Smooth muscle cell (in vitro differentiated cells): ENCODE results near the gene ORM1. TPM values are rescaled to one million over a fixed set of nuclear protein-coding genes. Genes with fewer than 3 reads are reported as not detected.

Source experiments
- DNase-seq: peaks from one replicate; lab custom pipeline; 2025; ENCODE audit not compliant: unreplicated experiment; lab: John Stamatoyannopoulos, UW
- H2AFZ ChIP-seq: fragments of 200-600 bp; sonication (generic); 2 replicates; pipeline ENCODE4 v1.6.0; 2016; ENCODE audit warnings: antibody characterized with exemption, low read depth, mild to moderate bottlenecking
- H3F3A ChIP-seq: fragments of 200-600 bp; sonication (generic); 2 replicates; pipeline ENCODE4 v1.6.0; 2017; ENCODE audit warnings: antibody characterized with exemption, low read depth
- H3K27ac ChIP-seq: fragments of 200-600 bp; sonication (generic); 2 replicates; pipeline ENCODE4 v1.5.1; 2016; ENCODE audit warnings: low read depth, mild to moderate bottlenecking
- H3K27me3 ChIP-seq: fragments of 200-600 bp; sonication (generic); 2 replicates; pipeline ENCODE4 v1.6.1; 2016; ENCODE audit warnings: low read depth, mild to moderate bottlenecking
- H3K36me3 ChIP-seq: fragments of 200-600 bp; sonication (generic); 2 replicates; pipeline ENCODE4 v1.5.1; 2016; ENCODE audit warnings: low read depth
- H3K4me1 ChIP-seq: fragments of 200-600 bp; sonication (generic); 2 replicates; pipeline ENCODE4 v1.5.1; 2016; ENCODE audit warnings: low read depth
- H3K4me2 ChIP-seq: fragments of 200-600 bp; sonication (generic); 2 replicates; pipeline ENCODE4 v1.6.0; 2016; ENCODE audit warnings: mild to moderate bottlenecking
- H3K4me3 ChIP-seq: fragments of 200-600 bp; sonication (generic); 2 replicates; pipeline ENCODE4 v1.5.1; 2016; ENCODE audit warnings: mild to moderate bottlenecking
- H3K79me2 ChIP-seq: fragments of 200-600 bp; sonication (generic); 2 replicates; pipeline ENCODE4 v1.6.0; 2016; ENCODE audit warnings: low read depth, mild to moderate bottlenecking
- H3K9ac ChIP-seq: fragments of 200-600 bp; sonication (generic); 2 replicates; pipeline ENCODE4 v1.6.0; 2016; ENCODE audit warnings: low read depth
- H3K9me3 ChIP-seq: fragments of 200-600 bp; sonication (generic); replicated peaks from 2 replicates; pipeline ENCODE4 v1.5.1; 2016; ENCODE audit warnings: low read depth
- H4K20me1 ChIP-seq: fragments of 200-600 bp; sonication (generic); 2 replicates; pipeline ENCODE4 v1.6.0; 2016; ENCODE audit warnings: low read depth
- CTCF ChIP-seq: fragments of 200-600 bp; sonication (generic); IDR thresholded peaks from 2 replicates; pipeline ENCODE4 v1.5.1; 2017; ENCODE audit warnings: borderline replicate concordance, mild to moderate bottlenecking, antibody characterized with exemption; ENCODE audit not compliant: insufficient read depth, poor library complexity, severe bottlenecking
- WGBS: methylation state at CpG from one replicate; pipeline ENCODE4 v1.1.7; 2016; ENCODE audit warnings: low lambda C conversion rate; 5-methylcytosine and 5-hydroxymethylcytosine counted together
- polyA plus RNA-seq: library from polyadenylated mRNA; unstranded; fragments of >200 nt; fragmentation: Nextera tagmentation; extraction: Ambion mirVana; gene quantifications from 2 replicates; pipeline ENCODE4 v1.2.1, GENCODE V29; 2016
- total RNA-seq: library from RNA; depleted of rRNA; stranded (reverse); fragments of >200 nt; gene quantifications from 2 replicates; pipeline ENCODE4 v1.2.3, GENCODE V29; 2014

ORM1 gene
- total and polyA plus RNA-seq, 2 experiments from 2014 or later = 0.74 TPM; not detected in 1

- Histone ChIP-seq H3K4me1 (no peaks in the 10 kb centered on the region), H3K4me3 (no peak overlapping the region), H3K4me2 (no peak overlapping the region), H4K20me1 (no peaks in the 10 kb centered on the region), H3K9ac (no peak overlapping the region), H2AFZ (no peak overlapping the region), H3K27me3 (no peaks in the 10 kb centered on the region), H3K79me2 (no peaks in the 10 kb centered on the region), H3F3A (no peaks in the 10 kb centered on the region), H3K9me3 (no peaks in the 10 kb centered on the region), H3K27ac (no peak overlapping the region), H3K36me3 (no peaks in the 10 kb centered on the region)
- no peak for TF ChIP-seq CTCF
- WGBS = 96% methylated on average over 22 of the region's 22 CpGs
- DNase-seq = no peak
These were observed 12.1 kb upstream of the ORM1 start for GRCh38 chr9:114310471-114311450.

GRCh38 chr9:114311571-114312512, 11.1 kb upstream of the ORM1 start:
- Histone ChIP-seq H4K20me1 (no peaks in the 10 kb centered on the region), H3K79me2 (no peaks in the 10 kb centered on the region), H3K27ac (no peak overlapping the region), H3K9me3 (no peaks in the 10 kb centered on the region), H2AFZ (no peak overlapping the region), H3K27me3 (no peaks in the 10 kb centered on the region), H3K36me3 (no peaks in the 10 kb centered on the region), H3K4me2 (no peak overlapping the region), H3K9ac (no peak overlapping the region), H3K4me1 (no peaks in the 10 kb centered on the region), H3K4me3 (no peak overlapping the region), H3F3A (no peaks in the 10 kb centered on the region)
- TF ChIP-seq CTCF = no peak
- no peak for DNase-seq
- 96% methylated on average over 28 of the region's 28 CpGs for WGBS

DNA sequence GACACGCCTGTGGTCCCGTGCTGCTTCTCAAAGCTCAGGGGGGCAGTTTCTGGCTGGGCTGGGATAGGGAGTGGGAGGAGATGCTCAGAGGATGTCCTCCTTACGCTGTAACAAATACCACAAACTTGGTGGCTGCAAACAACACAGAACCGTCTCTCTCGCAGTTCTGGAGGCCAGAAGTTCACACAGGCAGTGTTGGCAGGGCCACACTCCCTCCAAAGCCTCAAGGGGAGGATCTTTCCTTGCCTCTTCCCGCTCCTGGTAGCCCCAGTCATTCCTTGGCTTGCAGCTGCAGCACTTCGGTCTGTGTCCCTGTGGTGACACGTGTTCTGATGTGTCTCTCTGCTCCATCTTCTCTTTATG, 10.4 kb upstream of the ORM1 start:
- Histone ChIP-seq H3K36me3 (no peaks in the 10 kb centered on the region), H3K4me1 (no peaks in the 10 kb centered on the region), H3K9ac (no peak overlapping the region), H2AFZ (no peak overlapping the region), H3K27ac (no peak overlapping the region), H3K4me2 (no peak overlapping the region), H3K27me3 (no peaks in the 10 kb centered on the region), H3K9me3 (no peaks in the 10 kb centered on the region), H3K4me3 (no peak overlapping the region), H4K20me1 (no peaks in the 10 kb centered on the region), H3F3A (no peaks in the 10 kb centered on the region), H3K79me2 (no peaks in the 10 kb centered on the region)
- DNase-seq = no peak
- no peak for TF ChIP-seq CTCF
- 94% methylated on average over 8 of the region's 8 CpGs for WGBS
